ENCODE measurements around the gene C5orf52.

- TF ChIP-seq CTCF (IDR thresholded peaks at IDR 0.05) (no peak), ZNF232 (CRISPR knock-in tag; IDR thresholded peaks at IDR 0.05) (no peak), HMGXB4 (CRISPR knock-in tag; IDR thresholded peaks at IDR 0.05) (no peak), RELA (CRISPR knock-in tag; IDR thresholded peaks at IDR 0.05; ENCODE audit: borderline replicate concordance) (no peak), SP1 (CRISPR knock-in tag; conservative IDR thresholded peaks at IDR 0.05) (no peak), NFYB (CRISPR knock-in tag; conservative IDR thresholded peaks at IDR 0.05; ENCODE audit: low read depth) (no peak), IRF2 (CRISPR knock-in tag; IDR thresholded peaks at IDR 0.05; ENCODE audit: borderline replicate concordance, low read depth) (no peak)
These were observed 41.0 kb upstream of the C5orf52 start for GRCh38 chr5:157630341-157630740.

All from WTC11 (cell line).